ENCODE data around the gene IVL. TPM values are rescaled to one million over a fixed set of nuclear protein-coding genes. Genes with fewer than 3 reads are reported as not detected.

Gene IVL
- total and polyA plus RNA-seq, 2 experiments from 2014 or later = not detected

DNA sequence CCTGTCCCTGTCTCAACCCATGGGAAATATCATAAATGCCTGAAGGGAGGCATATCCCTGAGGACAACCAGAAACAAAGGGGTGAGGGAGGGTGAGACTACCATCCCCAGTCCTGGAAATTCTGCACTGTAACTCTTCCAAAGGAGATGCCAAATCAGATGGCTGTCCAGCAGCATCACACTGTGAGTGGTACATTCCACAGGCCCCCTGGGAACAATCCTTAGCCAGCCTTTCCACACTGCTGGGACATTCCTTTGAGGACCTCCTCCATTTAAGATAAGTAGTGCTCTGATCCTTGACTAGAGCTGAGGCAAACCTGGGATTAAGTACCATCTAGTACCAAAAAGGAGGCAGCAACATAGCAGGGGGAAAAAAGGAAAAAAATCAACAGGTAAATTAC lies 10.7 kb downstream of the IVL start:
- Histone ChIP-seq H4K20me1 (ENCODE audit: insufficient read depth, poor library complexity, severe bottlenecking) (no peaks in the 10 kb centered on the region), H2AFZ (no peak overlapping the region), H3K36me3 (replicated peaks; ENCODE audit: insufficient read depth, low read depth) (no peaks in the 10 kb centered on the region), H3K4me2 (no peak overlapping the region), H3K9me3 (ENCODE audit: low read depth) (no peaks in the 10 kb centered on the region), H3K79me2 (no peaks in the 10 kb centered on the region), H3K4me3 (no peak overlapping the region), H3K9me2 (replicated peaks; ENCODE audit: insufficient read depth) (no peaks in the 10 kb centered on the region), H3K27ac (no peak overlapping the region), H3K4me1 (ENCODE audit: insufficient read depth) (no peaks in the 10 kb centered on the region), H3K27me3 (no peaks in the 10 kb centered on the region)
- TF ChIP-seq, protein P1, sequence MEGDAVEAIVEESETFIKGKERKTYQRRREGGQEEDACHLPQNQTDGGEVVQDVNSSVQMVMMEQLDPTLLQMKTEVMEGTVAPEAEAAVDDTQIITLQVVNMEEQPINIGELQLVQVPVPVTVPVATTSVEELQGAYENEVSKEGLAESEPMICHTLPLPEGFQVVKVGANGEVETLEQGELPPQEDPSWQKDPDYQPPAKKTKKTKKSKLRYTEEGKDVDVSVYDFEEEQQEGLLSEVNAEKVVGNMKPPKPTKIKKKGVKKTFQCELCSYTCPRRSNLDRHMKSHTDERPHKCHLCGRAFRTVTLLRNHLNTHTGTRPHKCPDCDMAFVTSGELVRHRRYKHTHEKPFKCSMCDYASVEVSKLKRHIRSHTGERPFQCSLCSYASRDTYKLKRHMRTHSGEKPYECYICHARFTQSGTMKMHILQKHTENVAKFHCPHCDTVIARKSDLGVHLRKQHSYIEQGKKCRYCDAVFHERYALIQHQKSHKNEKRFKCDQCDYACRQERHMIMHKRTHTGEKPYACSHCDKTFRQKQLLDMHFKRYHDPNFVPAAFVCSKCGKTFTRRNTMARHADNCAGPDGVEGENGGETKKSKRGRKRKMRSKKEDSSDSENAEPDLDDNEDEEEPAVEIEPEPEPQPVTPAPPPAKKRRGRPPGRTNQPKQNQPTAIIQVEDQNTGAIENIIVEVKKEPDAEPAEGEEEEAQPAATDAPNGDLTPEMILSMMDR (IDR thresholded peaks at IDR 0.05; ENCODE audit: poor library complexity) = no peak
- no peak for TF ChIP-seq EZH2phosphoT487 (IDR thresholded peaks at IDR 0.05; ENCODE audit: low read depth, severe bottlenecking, unreplicated experiment)
- DNase-seq (ENCODE audit: low spot score) = no peak

DNA sequence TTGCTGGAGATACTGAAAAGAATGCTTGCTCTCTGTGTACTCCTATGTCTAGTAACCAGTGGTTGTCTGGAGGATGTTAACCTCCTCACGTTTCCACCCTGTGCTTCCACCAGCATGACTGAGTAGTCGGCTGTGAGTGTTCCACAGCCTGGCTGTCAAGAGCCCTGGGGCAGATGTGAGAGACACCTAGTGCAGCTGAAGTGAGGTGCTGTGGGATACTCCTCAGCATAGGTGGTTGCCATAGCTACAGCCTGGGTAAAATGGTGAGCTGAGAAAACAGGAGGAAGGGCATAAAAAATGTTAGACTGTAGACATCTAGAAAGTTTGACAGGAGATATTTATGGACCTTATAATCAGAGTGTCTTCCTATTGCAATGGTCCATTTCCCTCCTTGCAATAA lies 15.8 kb downstream of the IVL start:
- H2AFZ ChIP-seq = no peak overlapping the region
- TF ChIP-seq, protein P1 (IDR thresholded peaks at IDR 0.05; ENCODE audit: poor library complexity) = no peak
- TF ChIP-seq EZH2phosphoT487 (IDR thresholded peaks at IDR 0.05; ENCODE audit: low read depth, severe bottlenecking, unreplicated experiment) = no peak
- no peak for TF ChIP-seq EZH2 (IDR thresholded peaks at IDR 0.05; ENCODE audit: borderline replicate concordance)
- no peak overlapping the region for H3K4me3 ChIP-seq
- WGBS (ENCODE audit: low lambda C conversion rate, missing lambda C conversion rate) = 49% methylated on average over 2 of the region's 2 CpGs
- H3K9me3 ChIP-seq (ENCODE audit: low read depth) = no peaks in the 10 kb centered on the region
- H3K79me2 ChIP-seq = no peaks in the 10 kb centered on the region
- no peak for DNase-seq (ENCODE audit: low spot score)
- no peak overlapping the region for H3K27ac ChIP-seq
- no peaks in the 10 kb centered on the region for H3K36me3 ChIP-seq (replicated peaks; ENCODE audit: insufficient read depth, low read depth)
- no peaks in the 10 kb centered on the region for H3K9me2 ChIP-seq (replicated peaks; ENCODE audit: insufficient read depth)
- no peaks in the 10 kb centered on the region for H4K20me1 ChIP-seq (ENCODE audit: insufficient read depth, poor library complexity, severe bottlenecking)
- no peaks in the 10 kb centered on the region for H3K4me1 ChIP-seq (ENCODE audit: insufficient read depth)
- H3K4me2 ChIP-seq = no peak overlapping the region
- H3K27me3 ChIP-seq = no peaks in the 10 kb centered on the region

DNA sequence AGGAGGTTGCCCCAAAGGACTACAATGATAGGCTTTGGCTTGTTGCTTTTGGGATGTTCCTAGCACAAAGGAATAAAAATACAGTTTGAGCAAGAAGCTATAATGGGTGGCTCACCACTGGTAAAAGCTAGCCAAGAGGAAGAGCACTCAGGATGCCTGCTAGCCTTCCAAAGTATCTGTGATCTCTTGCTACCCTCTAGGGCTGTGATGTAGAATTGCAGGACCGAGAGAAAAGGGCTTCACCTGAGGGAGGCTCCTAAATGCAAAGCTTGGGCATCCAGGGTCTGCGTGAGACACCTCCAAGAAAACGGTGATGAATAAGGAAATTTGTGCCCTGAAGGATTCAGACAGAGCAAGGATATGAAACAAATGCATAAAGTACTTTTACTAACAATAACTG lies 17.7 kb downstream of the IVL start:
- H2AFZ ChIP-seq = no peak overlapping the region
- no peak for DNase-seq (ENCODE audit: low spot score)
- no peak overlapping the region for H3K4me3 ChIP-seq
- WGBS (ENCODE audit: low lambda C conversion rate, missing lambda C conversion rate) = 59% methylated on average over 3 of the region's 3 CpGs
- H3K4me1 ChIP-seq (ENCODE audit: insufficient read depth) = no peaks in the 10 kb centered on the region
- no peak overlapping the region for H3K4me2 ChIP-seq
- H3K79me2 ChIP-seq = no peaks in the 10 kb centered on the region
- no peaks in the 10 kb centered on the region for H3K9me2 ChIP-seq (replicated peaks; ENCODE audit: insufficient read depth)
- no peaks in the 10 kb centered on the region for H3K27me3 ChIP-seq
- TF ChIP-seq, protein P1 (IDR thresholded peaks at IDR 0.05; ENCODE audit: poor library complexity) = no peak
- TF ChIP-seq EZH2phosphoT487 (IDR thresholded peaks at IDR 0.05; ENCODE audit: low read depth, severe bottlenecking, unreplicated experiment) (no peak), EZH2 (IDR thresholded peaks at IDR 0.05; ENCODE audit: borderline replicate concordance) (no peak)
- H3K27ac ChIP-seq = no peak overlapping the region
- no peaks in the 10 kb centered on the region for H4K20me1 ChIP-seq (ENCODE audit: insufficient read depth, poor library complexity, severe bottlenecking)
- no peaks in the 10 kb centered on the region for H3K9me3 ChIP-seq (ENCODE audit: low read depth)
- no peaks in the 10 kb centered on the region for H3K36me3 ChIP-seq (replicated peaks; ENCODE audit: insufficient read depth, low read depth)

DNA sequence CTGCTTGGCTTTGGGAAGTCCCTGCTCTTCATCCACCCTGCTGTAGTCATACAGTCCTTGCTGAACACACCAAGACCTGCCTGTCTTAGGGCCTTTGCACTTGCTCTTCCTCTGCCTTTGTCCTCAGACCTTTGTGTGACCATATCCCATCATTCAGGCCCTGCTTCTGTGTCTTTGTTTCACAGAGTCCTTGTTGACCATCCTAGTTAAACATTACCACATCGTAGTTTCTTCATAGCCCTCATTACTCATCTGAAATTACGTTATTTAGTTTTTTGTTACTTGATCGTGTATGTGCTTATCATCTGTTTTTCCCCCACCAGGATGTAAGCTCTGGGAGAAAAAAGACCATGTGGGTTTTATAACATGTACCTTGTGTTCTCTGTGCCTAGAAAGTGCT lies 20.3 kb downstream of the IVL start:
- WGBS (ENCODE audit: low lambda C conversion rate, missing lambda C conversion rate) = 74% methylated on average over 3 of the region's 3 CpGs
- Histone ChIP-seq H3K9me3 (ENCODE audit: low read depth) (no peaks in the 10 kb centered on the region), H3K27me3 (no peaks in the 10 kb centered on the region), H3K79me2 (no peaks in the 10 kb centered on the region), H3K4me1 (ENCODE audit: insufficient read depth) (no peaks in the 10 kb centered on the region), H4K20me1 (ENCODE audit: insufficient read depth, poor library complexity, severe bottlenecking) (no peaks in the 10 kb centered on the region), H2AFZ (no peak overlapping the region), H3K4me3 (no peak overlapping the region), H3K9me2 (replicated peaks; ENCODE audit: insufficient read depth) (no peaks in the 10 kb centered on the region), H3K36me3 (replicated peaks; ENCODE audit: insufficient read depth, low read depth) (no peaks in the 10 kb centered on the region), H3K4me2 (no peak overlapping the region), H3K27ac (no peak overlapping the region)
- TF ChIP-seq EZH2 (IDR thresholded peaks at IDR 0.05; ENCODE audit: borderline replicate concordance) = no peak
- no peak for TF ChIP-seq EZH2phosphoT487 (IDR thresholded peaks at IDR 0.05; ENCODE audit: low read depth, severe bottlenecking, unreplicated experiment)
- TF ChIP-seq, protein P1 (IDR thresholded peaks at IDR 0.05; ENCODE audit: poor library complexity) = no peak
- DNase-seq (ENCODE audit: low spot score) = no peak

All from hepatocyte (in vitro differentiated cells).